K562 (cell line): Measurements from ENCODE around the gene MLLT6. TPM values are rescaled to one million over a fixed set of nuclear protein-coding genes. Genes with fewer than 3 reads are reported as not detected.
A peak's percentile ranks its signal among the peaks of the same experiment; 100 is the strongest.

Experiments used
- ATAC-seq: fragments of 200-7000 bp; cut with Tn5 transposase; 3 replicates; pipeline ENCODE4 v1.9.1; 2020; ENCODE audit warnings: moderate library complexity
- BruUV-seq: library from RNA; stranded (reverse); fragments of 400-500 nt; replicated peaks from 2 replicates; lab custom pipeline; 2021; lab: Mats Ljungman, UMichigan
- CTCF ChIA-PET: fragments of 300-600 bp; formaldehyde crosslinking; extraction: SDS; loops from one replicate; lab custom pipeline; 2021; ENCODE audit warnings: low intra/inter-chr PET ratio; lab: Yijun Ruan, JAX
- POLR2A ChIA-PET: fragments of 300-600, 350-650 bp; sonication (Branson Sonifier 250); formaldehyde crosslinking; extraction: SDS; loops from one replicate; lab custom pipeline; 2021; ENCODE audit warnings: antibody characterized with exemption, inconsistent platforms; lab: Yijun Ruan, JAX
- DNase-seq, 4 experiments: peaks; one replicate each; pipeline versions ENCODE4 v3.0.0 to v3.0.0-alpha.2; 2011 to 2018; ENCODE audit warnings: low spot score in 3 of 4, mixed read lengths in 3 of 4; ENCODE audit errors: extremely low read depth in 1 of 4
- FAIRE-seq: peaks from 2 replicates; lab custom pipeline; 2011; peaks lifted over from hg19 to GRCh38; lab: Jason Lieb, UNC
- H2AFZ ChIP-seq: 2 replicates; pipeline ENCODE4 v1.6.0; 2011; ENCODE audit warnings: low read depth, low read length, control low read depth, inconsistent platforms
- H3K27ac ChIP-seq: fragments of 200-600 bp; 3 replicates; pipeline ENCODE4 v1.8.0; 2011; ENCODE audit warnings: low read depth, mild to moderate bottlenecking, control low read depth, inconsistent platforms, low read length, moderate library complexity, mixed read lengths; ENCODE audit errors: extremely low read depth
- H3K27me3 ChIP-seq, 2 experiments: fragments of 300-600 bp in 1 of 2; 2 replicates in 1 of 2; 3 replicates in 1 of 2; pipeline versions ENCODE4 v1.6.0 to v1.8.0; 2011; ENCODE audit warnings: inconsistent platforms in 2 of 2, low read length in 2 of 2, mild to moderate bottlenecking in 1 of 2, mixed read lengths in 1 of 2, moderate library complexity in 1 of 2; ENCODE audit not compliant: control insufficient read depth in 2 of 2, insufficient read depth in 2 of 2
- H3K36me3 ChIP-seq: fragments of 300-600 bp; 3 replicates; pipeline ENCODE4 v1.8.0; 2011; ENCODE audit warnings: mild to moderate bottlenecking, low read length, inconsistent platforms; ENCODE audit not compliant: control insufficient read depth, insufficient read depth
- H3K4me1 ChIP-seq, 2 experiments: fragments of 200-600 bp in 1 of 2; replicated peaks in 1 of 2; 2 replicates in 1 of 2; 3 replicates in 1 of 2; pipeline versions ENCODE4 v1.5.1 to v1.8.0; 2011; ENCODE audit warnings: inconsistent platforms in 2 of 2, low read length in 2 of 2, mild to moderate bottlenecking in 1 of 2, mixed read lengths in 1 of 2, moderate library complexity in 1 of 2; ENCODE audit not compliant: control insufficient read depth in 2 of 2, insufficient read depth in 2 of 2
- H3K4me2 ChIP-seq: 2 replicates; pipeline ENCODE4 v1.6.1; 2011; ENCODE audit warnings: low read length, control low read depth, inconsistent platforms, mixed read lengths; ENCODE audit not compliant: insufficient read depth
- H3K4me3 ChIP-seq: fragments of 200-600 bp; sonication (generic), shearing (Covaris generic); 2 replicates; pipeline ENCODE4 v1.5.1; 2016; ENCODE audit warnings: control low read depth, inconsistent platforms
- H3K79me2 ChIP-seq: fragments of 200-600 bp; 3 replicates; pipeline ENCODE4 v1.8.0; 2011; ENCODE audit warnings: low read length, inconsistent platforms; ENCODE audit not compliant: control insufficient read depth, insufficient read depth
- H3K9ac ChIP-seq, 2 experiments: 2 replicates each; pipeline versions ENCODE4 v1.6.0 to v1.6.1; 2011; ENCODE audit warnings: low read depth in 2 of 2, low read length in 2 of 2, control low read depth in 1 of 2, inconsistent platforms in 1 of 2, mild to moderate bottlenecking in 1 of 2, mixed read lengths in 1 of 2; ENCODE audit not compliant: insufficient read depth in 1 of 2
- H3K9me1 ChIP-seq: one replicate; pipeline ENCODE4 v1.6.0; 2011; ENCODE audit warnings: inconsistent platforms, mild to moderate bottlenecking, low read length, moderate library complexity; ENCODE audit not compliant: control insufficient read depth, insufficient read depth
- H3K9me3 ChIP-seq: replicated peaks from 2 replicates; pipeline ENCODE4 v1.5.1; 2011; ENCODE audit warnings: low read depth, low read length, inconsistent platforms; ENCODE audit not compliant: control insufficient read depth, insufficient read depth
- H4K20me1 ChIP-seq: replicated peaks from 2 replicates; pipeline ENCODE4 v1.6.1; 2011; ENCODE audit warnings: low read length, inconsistent platforms, mixed read lengths; ENCODE audit not compliant: control insufficient read depth, insufficient read depth
- POLR2A ChIP-seq: fragments of 450-650 bp; conservative IDR thresholded peaks from 2 replicates; pipeline ENCODE4 v1.6.1; 2016
- POLR2G ChIP-seq: fragments of 200-400 bp; formaldehyde crosslinking; IDR thresholded peaks from 2 replicates; pipeline ENCODE4 v1.6.1; 2017; ENCODE audit warnings: low read depth, mild to moderate bottlenecking, antibody characterized with exemption, low read length, moderate library complexity
- RBFOX2 ChIP-seq: fragments of 200-400 bp; formaldehyde crosslinking; IDR thresholded peaks from 2 replicates; pipeline ENCODE4 v1.6.1; 2017; ENCODE audit warnings: low read depth, mild to moderate bottlenecking, low read length, moderate library complexity
- ZNF197 ChIP-seq: fragments of 200-800 bp; sonication (Bioruptor generic); IDR thresholded peaks from 2 replicates; pipeline ENCODE4 v1.6.1; 2016; ENCODE audit warnings: low read depth, missing genetic modification characterization, missing compliant biosample characterization
- ZNF589 ChIP-seq: fragments of 200-800 bp; sonication (Bioruptor generic); IDR thresholded peaks from 2 replicates; pipeline ENCODE4 v1.6.1; 2016; ENCODE audit warnings: low read depth, missing genetic modification characterization, missing compliant biosample characterization
- WGBS: fragments of 100-300 bp; shearing (Covaris generic); methylation state at CpG from one replicate; pipeline ENCODE4 v1.1.6; 2016; ENCODE audit warnings: low coverage, mixed read lengths; ENCODE audit not compliant: insufficient coverage; ENCODE audit errors: missing lambda C conversion rate; 5-methylcytosine and 5-hydroxymethylcytosine counted together
- in situ Hi-C: fragments of 300-500 bp; cut with MboI; formaldehyde crosslinking; loops from 4 replicates; pipeline ENCODE4 v1.15.0; 2018; ENCODE audit warnings: inconsistent platforms, mixed read lengths
- intact Hi-C: fragments of 100-400 bp; cut with micrococcal nuclease; formaldehyde crosslinking; loops from 2 replicates; pipeline ENCODE4 v1.14.2; 2022
- polyA plus RNA-seq, 8 experiments: library from polyadenylated mRNA; depleted of rRNA in 4 of 8; stranded (reverse) in 5 of 8; unstranded in 3 of 8; fragments of >200 nt; fragmentation: Nextera tagmentation in 2 of 8; fragmentation: Illumina TruSeq in 1 of 8; extraction: Ambion mirVana in 2 of 8; extraction: Trizol in 1 of 8; gene quantifications; 2 replicates each; pipeline versions ENCODE4 v1.2.1 to v1.2.3, GENCODE V29; 2011 to 2014; ENCODE audit warnings: inconsistent platforms in 1 of 8, missing spikeins in 1 of 8
- total RNA-seq, 7 experiments: library from RNA; depleted of rRNA in 6 of 7; stranded (reverse); fragments of >200 nt in 6 of 7; fragmentation: Illumina TruSeq in 2 of 7; extraction: Trizol in 2 of 7; gene quantifications; 2 replicates each; pipeline versions ENCODE4 v1.2.1 to v1.2.3, GENCODE V29; 2011 to 2021; ENCODE audit warnings: low replicate concordance in 1 of 7
- TF ChIP-seq, protein P1 (sequence below): sonication (generic); formaldehyde crosslinking; IDR thresholded peaks from 2 replicates; pipeline ENCODE4 v1.8.0; 2023; ENCODE audit warnings: mild to moderate bottlenecking, missing genetic modification reagents

The MLLT6 gene
- total and polyA plus RNA-seq, 9 of the 15 experiments (the other 6 are each of a cell fraction or from before 2014, with no cell fraction given), result 3.1 to 71.7 (median 30.0) TPM

DNA sequence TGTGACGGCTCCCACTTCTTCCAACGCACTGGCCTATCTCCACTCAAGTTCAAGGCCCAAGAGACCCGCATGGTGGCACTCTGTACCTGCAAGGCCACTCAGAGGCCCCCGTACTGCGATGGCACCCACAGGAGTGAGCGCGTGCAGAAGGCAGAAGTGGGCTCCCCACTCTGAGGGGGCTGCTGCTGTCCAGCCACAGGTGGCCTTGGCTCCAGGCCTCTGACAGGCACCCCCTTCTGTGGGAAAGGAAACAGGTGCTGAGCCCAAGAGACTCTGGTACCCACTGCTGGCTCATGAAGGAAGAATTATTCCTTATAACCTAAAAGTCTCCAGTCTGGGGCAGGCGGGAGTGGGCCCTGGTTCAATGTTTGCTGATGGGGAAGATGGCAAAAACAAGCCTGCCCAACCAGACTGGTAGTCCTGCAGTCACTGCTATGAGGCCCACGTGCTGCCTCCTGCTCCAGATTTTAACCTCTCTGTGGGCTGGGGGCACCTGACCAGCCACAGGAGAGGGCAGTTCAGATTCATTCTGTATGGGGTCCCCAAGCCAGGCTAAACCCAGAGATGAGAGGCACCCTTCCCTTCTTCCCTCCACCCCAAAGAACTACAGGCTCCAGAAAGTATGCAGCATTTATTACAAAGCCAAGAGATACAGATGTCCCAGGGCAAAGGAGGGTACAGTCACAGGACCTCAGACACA lies 28.4 kb downstream of the MLLT6 start:
- H3K27me3 ChIP-seq, result no peaks in the 10 kb centered on the region
- ChIA-PET CTCF (interaction anchor here (0.8 to 1.1 kb wide), 2 partner anchors 57 to 60 kb away, joined by 3 to 5 read pairs; no protein-coding TSS in a partner anchor), POLR2A (interaction anchor here (0.7 kb wide), 1 partner anchor 168 kb away, joined by 3 read pairs; no protein-coding TSS in a partner anchor)
- H2AFZ ChIP-seq, result no peak overlapping the region
- 69% methylated on average over 5 of the region's 9 CpGs for WGBS
- TF ChIP-seq ZNF197 (CRISPR knock-in tag), result no peak
- TF ChIP-seq ZNF589 (CRISPR knock-in tag), result no peak
- 0 out of 2 replicates have a peak, but pooled peaks have one; percentile 4 for TF ChIP-seq POLR2A
- peak; percentile 11; the same call in 1 of the 2 replicates for TF ChIP-seq RBFOX2
- TF ChIP-seq, protein P1, sequence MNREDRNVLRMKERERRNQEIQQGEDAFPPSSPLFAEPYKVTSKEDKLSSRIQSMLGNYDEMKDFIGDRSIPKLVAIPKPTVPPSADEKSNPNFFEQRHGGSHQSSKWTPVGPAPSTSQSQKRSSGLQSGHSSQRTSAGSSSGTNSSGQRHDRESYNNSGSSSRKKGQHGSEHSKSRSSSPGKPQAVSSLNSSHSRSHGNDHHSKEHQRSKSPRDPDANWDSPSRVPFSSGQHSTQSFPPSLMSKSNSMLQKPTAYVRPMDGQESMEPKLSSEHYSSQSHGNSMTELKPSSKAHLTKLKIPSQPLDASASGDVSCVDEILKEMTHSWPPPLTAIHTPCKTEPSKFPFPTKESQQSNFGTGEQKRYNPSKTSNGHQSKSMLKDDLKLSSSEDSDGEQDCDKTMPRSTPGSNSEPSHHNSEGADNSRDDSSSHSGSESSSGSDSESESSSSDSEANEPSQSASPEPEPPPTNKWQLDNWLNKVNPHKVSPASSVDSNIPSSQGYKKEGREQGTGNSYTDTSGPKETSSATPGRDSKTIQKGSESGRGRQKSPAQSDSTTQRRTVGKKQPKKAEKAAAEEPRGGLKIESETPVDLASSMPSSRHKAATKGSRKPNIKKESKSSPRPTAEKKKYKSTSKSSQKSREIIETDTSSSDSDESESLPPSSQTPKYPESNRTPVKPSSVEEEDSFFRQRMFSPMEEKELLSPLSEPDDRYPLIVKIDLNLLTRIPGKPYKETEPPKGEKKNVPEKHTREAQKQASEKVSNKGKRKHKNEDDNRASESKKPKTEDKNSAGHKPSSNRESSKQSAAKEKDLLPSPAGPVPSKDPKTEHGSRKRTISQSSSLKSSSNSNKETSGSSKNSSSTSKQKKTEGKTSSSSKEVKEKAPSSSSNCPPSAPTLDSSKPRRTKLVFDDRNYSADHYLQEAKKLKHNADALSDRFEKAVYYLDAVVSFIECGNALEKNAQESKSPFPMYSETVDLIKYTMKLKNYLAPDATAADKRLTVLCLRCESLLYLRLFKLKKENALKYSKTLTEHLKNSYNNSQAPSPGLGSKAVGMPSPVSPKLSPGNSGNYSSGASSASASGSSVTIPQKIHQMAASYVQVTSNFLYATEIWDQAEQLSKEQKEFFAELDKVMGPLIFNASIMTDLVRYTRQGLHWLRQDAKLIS, result no peak
- TF ChIP-seq POLR2G, result peak; percentile 57; the same call in 1 of the 2 replicates
- no TSS peak for BruUV-seq
- H3K79me2 ChIP-seq, result peaks cover 24% of the 10 kb centered on the region
- FAIRE-seq (no peak), DNase-seq (no peak), ATAC-seq (no peak)
- in situ Hi-C loops, result loop anchor here (5.0 kb wide), 1 partner anchor 56 kb away; no protein-coding TSS in a partner anchor
- H3K4me3 ChIP-seq, result no peak overlapping the region
- H3K9ac ChIP-seq, result peak overlapping the region in 1 of 2 experiments; percentile 80; a peak in 2 of 4 replicates
- no peak overlapping the region for H3K4me2 ChIP-seq
- H4K20me1 ChIP-seq, result 0 out of 2 replicates have a peak, but pooled peaks cover 3% of the 10 kb centered on the region
- peaks cover 35 to 68% of the 10 kb centered on the region in 2 experiments for H3K4me1 ChIP-seq
- no peak overlapping the region for H3K27ac ChIP-seq
- H3K9me3 ChIP-seq, result no peaks in the 10 kb centered on the region
- H3K36me3 ChIP-seq, result peaks cover 61% of the 10 kb centered on the region; the same call in 2 of the 3 replicates
- intact Hi-C loops, result no loop called here
- peaks cover 3% of the 10 kb centered on the region for H3K9me1 ChIP-seq
